ENCODE results near the gene COL25A1. TPM values are rescaled to one million over a fixed set of nuclear protein-coding genes. Genes with fewer than 3 reads are reported as not detected.

COL25A1 gene
- total RNA-seq, 1 experiment from 2014 or later: not detected

- no peak overlapping the region for H3K27ac ChIP-seq (ENCODE audit: low read depth, low read length)
- H3K9me3 ChIP-seq (ENCODE audit: control insufficient read depth in 1 of 2, insufficient read depth in 1 of 2, low read depth in 1 of 2, low read length in 2 of 2): no peaks in the 10 kb centered on the region
- ChIA-PET RAD21 (ENCODE audit: low non-redundant PET in 1 of 2, low total read pairs in 2 of 2, uncharacterized antibody in 2 of 2, unreplicated experiment in 2 of 2) (no interaction called here), CTCF (no interaction called here), POLR2A (no interaction called here)
- 0 out of 2 replicates have a peak, but pooled peaks cover 18% of the 10 kb centered on the region for H3K27me3 ChIP-seq (ENCODE audit: insufficient read depth, low read length)
- TF ChIP-seq ZNF274 (IDR thresholded peaks at IDR 0.05; ENCODE audit: low read depth, low read length): no peak
- TF ChIP-seq SRF (IDR thresholded peaks at IDR 0.05; ENCODE audit: low read depth): no peak
- no peak for TF ChIP-seq ATF3 (IDR thresholded peaks at IDR 0.05)
- no peak for TF ChIP-seq TCF7L2 (IDR thresholded peaks at IDR 0.05; ENCODE audit: borderline replicate concordance, extremely low read depth, insufficient read depth, insufficient read length)
- TF ChIP-seq POLR2AphosphoS5 (IDR thresholded peaks at IDR 0.05; ENCODE audit: low read depth, low read length): no peak
- no peak for TF ChIP-seq MAX (IDR thresholded peaks at IDR 0.05)
- no peak for TF ChIP-seq ZFX (IDR thresholded peaks at IDR 0.05)
- TF ChIP-seq EZH2phosphoT487 (IDR thresholded peaks at IDR 0.05; ENCODE audit: borderline replicate concordance): no peak
- no peak for TF ChIP-seq CTCF (IDR thresholded peaks at IDR 0.05 in 2 of 3, conservative IDR thresholded peaks at IDR 0.05 in 1 of 3; ENCODE audit: borderline replicate concordance in 1 of 3, insufficient read depth in 1 of 3, low read depth in 2 of 3, low read length in 2 of 3)
- TF ChIP-seq FOSL1 (IDR thresholded peaks at IDR 0.05; ENCODE audit: low read depth): no peak
- H3K79me2 ChIP-seq (ENCODE audit: insufficient read depth, low read length): no peaks in the 10 kb centered on the region
- no peak overlapping the region for H3K4me3 ChIP-seq (replicated peaks in 1 of 2; ENCODE audit: low read depth in 1 of 2, low read length in 2 of 2)
- no peaks in the 10 kb centered on the region for H4K20me1 ChIP-seq (ENCODE audit: insufficient read depth)
- no peaks in the 10 kb centered on the region for H3K4me1 ChIP-seq (ENCODE audit: control insufficient read depth in 1 of 2, insufficient read depth in 2 of 2, low read length in 2 of 2)
- no peak overlapping the region for H2AFZ ChIP-seq (ENCODE audit: low read depth, low read length, poor library complexity, severe bottlenecking)
- no TSS peak for BruUV-seq (replicated peaks)
- ATAC-seq (no peak), DNase-seq (ENCODE audit: low read depth, low spot score) (no peak)
- H3K4me2 ChIP-seq (ENCODE audit: low read length): no peak overlapping the region
- intact Hi-C loops (cut with micrococcal nuclease): no loop called here
- no peaks in the 10 kb centered on the region for H3K9me2 ChIP-seq (ENCODE audit: insufficient read depth)
- no peaks in the 10 kb centered on the region for H3K36me3 ChIP-seq (ENCODE audit: control insufficient read depth in 1 of 2, insufficient read depth in 2 of 2, low read length in 2 of 2)
- H3K9ac ChIP-seq (ENCODE audit: low read length): no peak overlapping the region
Measured at GRCh38 chr4:108943976-108944591, 358.4 kb downstream of the COL25A1 start.
